GM12891 (cell line): ENCODE data around the gene NFATC4.
"Not testable (repeated sequence)": the region's sequence is repeated elsewhere in the genome, so short reads cannot be mapped to it uniquely, and the experiment has no call there.

Experiments
- DNase-seq: peaks from one replicate; pipeline ENCODE4 v3.0.0; 2011; ENCODE audit warnings: low spot score; ENCODE audit not compliant: insufficient read length
- FAIRE-seq: peaks from 2 replicates; lab custom pipeline; 2011; peaks lifted over from hg19 to GRCh38; lab: Jason Lieb, UNC
- PAX5 ChIP-seq: IDR thresholded peaks from 2 replicates; pipeline ENCODE4 v1.6.1; 2011; ENCODE audit warnings: low read length, moderate library complexity, mild to moderate bottlenecking; ENCODE audit not compliant: insufficient read depth, severe bottlenecking
- POLR2A ChIP-seq: IDR thresholded peaks from 2 replicates; pipeline ENCODE4 v1.6.1; 2011; ENCODE audit warnings: low read depth, low read length, control low read depth
- POLR2AphosphoS5 ChIP-seq: IDR thresholded peaks from 2 replicates; pipeline ENCODE4 v1.6.1; 2011; ENCODE audit warnings: low read depth, low read length, control low read depth
- POU2F2 ChIP-seq: IDR thresholded peaks from 2 replicates; pipeline ENCODE4 v1.6.1; 2011; ENCODE audit warnings: low read depth, mild to moderate bottlenecking, control low read depth, low read length, moderate library complexity
- SPI1 ChIP-seq: IDR thresholded peaks from 2 replicates; pipeline ENCODE4 v1.6.1; 2011; ENCODE audit warnings: low read depth, low read length, control low read depth
- TAF1 ChIP-seq: IDR thresholded peaks from 2 replicates; pipeline ENCODE4 v1.6.1; 2011; ENCODE audit warnings: low read depth, low read length, control low read depth

Gene NFATC4

DNA sequence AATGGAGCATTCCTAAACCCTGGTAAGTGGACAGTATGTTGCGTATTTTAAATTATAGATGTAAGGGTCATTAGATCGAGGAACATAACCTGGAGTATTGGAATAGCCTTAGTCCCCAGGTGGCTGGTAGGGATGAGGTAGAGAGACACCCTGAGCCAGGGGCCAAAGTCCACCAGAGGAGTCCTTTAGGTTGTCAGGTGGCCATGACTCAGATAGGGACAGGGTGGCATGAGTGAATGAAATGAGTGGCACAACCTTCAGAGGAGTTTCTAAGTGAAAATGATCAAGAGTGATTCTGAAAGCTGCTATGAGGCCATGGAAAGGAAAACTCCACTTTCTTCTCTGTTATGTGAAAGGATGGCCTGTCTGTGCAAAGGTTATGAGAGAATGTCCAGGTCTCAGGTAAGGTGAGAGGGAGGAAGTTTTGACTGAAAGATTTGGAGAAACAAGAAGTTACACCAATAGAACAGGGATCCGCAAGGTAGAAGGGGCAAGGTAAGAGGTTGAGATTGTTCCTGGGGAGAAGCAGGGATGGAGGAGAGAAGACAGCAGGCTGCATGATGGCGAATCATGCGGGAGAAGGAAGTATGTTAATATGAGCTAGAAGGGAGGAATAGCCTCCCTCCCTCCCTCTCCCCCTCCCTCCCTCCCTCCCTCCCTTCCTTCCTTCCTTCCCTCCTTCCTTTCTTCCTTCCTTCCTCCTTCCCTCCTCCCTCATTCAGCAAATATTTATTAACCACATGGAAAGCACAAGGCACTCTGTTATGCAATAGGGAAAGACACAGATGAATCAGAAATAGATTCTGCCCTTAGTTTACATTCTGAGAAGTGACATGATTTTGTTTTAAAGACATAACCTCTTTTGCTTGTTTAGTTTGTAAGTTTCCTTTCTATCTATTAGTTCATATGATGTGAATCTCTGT lies 14.2 kb upstream of the NFATC4 start:
- FAIRE-seq = no peak
- TF ChIP-seq POU2F2 (no peak), TAF1 (no peak), PAX5 (no peak), POLR2AphosphoS5 (no peak), SPI1 (no peak), POLR2A (no peak)
- DNase-seq = no peak

DNA sequence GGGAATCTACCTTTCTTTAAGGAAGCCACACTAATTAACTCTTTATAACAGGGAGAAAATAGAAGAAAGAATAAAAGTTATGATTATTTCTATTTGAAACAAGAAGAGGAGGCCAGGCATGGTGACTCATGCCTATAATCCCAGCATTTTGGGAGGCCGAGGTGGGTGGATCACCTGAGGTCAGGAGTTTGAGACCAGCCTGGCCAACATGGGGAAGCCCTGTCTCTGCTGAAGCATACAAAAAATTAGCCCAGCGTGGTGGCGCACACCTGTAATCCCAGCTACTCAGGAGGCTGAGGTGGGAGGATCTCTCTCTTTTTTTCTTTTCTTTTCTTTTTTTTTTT lies 13.5 kb upstream of the NFATC4 start:
- not testable (repeated sequence) for DNase-seq, FAIRE-seq

DNA sequence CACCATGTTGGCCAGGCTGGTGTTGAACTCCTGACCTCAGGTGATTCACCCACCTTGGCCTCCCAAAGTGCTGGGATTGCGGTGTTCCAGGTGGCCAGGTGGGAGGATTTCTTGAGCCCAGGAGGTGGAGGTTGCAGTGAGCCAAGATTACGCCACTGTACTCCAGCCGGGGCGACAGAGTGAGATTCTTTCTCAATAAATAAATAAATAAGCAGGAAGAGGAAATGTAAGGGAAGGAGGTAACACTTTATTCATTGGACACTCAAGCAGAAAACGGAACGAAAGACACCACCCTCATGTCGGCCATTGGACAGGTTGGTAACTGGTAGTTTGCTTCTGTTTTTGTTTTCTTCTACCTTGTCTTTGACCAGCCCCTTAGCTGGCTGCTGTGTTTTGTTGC lies 13.0 kb upstream of the NFATC4 start:
- DNase-seq (no peak), FAIRE-seq (no peak)
- no peak for TF ChIP-seq SPI1
- TF ChIP-seq PAX5 = no peak
- no peak for TF ChIP-seq POU2F2
- TF ChIP-seq TAF1 = no peak
- no peak for TF ChIP-seq POLR2A
- TF ChIP-seq POLR2AphosphoS5 = no peak

DNA sequence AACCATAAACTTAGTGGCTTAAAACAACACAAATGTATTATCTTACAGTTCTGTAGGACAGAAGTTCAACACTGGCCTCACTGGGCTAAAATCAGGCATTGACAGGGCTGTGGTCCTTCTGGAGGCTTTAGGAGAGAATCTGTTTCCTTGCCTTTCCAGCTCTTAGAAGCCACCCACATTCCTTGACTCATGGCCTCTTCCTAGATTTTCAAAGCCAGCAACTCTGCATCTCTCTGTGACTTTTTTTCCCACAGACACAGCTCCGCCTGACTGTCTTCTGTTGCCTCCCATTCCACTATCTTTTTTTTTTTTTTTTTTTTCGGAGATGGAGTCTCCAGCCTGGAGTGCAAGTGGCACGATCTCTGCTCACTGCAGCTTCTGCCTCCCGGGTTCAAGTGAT lies 11.8 kb upstream of the NFATC4 start:
- TF ChIP-seq POU2F2 (no peak), TAF1 (no peak), SPI1 (no peak), PAX5 (no peak), POLR2AphosphoS5 (no peak)
- DNase-seq (no peak), FAIRE-seq (no peak)

DNA sequence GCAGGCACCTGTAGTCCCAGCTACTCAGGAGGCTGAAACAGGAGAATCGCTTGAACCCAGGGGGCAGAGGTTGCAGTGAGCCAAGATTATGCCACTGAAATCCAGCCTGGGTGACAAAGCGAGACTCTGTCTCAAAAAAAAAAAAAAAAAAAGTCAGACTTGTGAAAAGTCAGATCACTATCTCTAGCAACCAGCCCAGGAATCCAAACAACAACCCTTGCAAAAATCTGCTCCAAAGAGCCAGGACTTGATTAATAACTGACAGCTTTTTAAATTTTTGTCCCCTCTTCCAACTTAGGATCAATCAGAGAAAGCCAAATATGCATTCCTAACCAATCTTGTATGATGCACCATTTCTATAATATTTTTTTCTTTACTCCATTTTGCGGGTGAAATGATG lies 7.7 kb upstream of the NFATC4 start:
- FAIRE-seq (no peak), DNase-seq (no peak)
- no peak for TF ChIP-seq POLR2AphosphoS5
- no peak for TF ChIP-seq SPI1
- no peak for TF ChIP-seq PAX5
- no peak for TF ChIP-seq POU2F2
- no peak for TF ChIP-seq TAF1
- TF ChIP-seq POLR2A = no peak

DNA sequence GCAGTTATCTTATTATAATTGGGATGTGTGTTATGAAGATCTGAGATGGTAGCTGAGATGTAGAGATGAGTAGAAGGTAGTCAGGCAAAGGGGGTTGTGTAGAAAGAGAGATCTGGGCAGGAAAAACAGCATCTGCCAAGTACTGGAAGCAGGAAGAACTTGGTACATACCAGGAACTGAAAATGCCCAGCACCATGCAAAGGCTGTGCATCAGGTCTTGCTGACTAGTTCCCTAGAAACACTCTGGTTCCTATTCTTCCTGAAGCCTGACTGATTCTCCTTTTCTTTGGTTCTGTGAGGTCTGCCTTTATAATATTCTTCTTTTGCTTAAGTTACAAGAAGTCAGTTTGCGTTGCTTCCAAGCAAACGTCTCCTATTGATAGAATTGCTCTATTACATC lies 6.7 kb upstream of the NFATC4 start:
- no peak for TF ChIP-seq SPI1
- no peak for TF ChIP-seq POLR2AphosphoS5
- no peak for TF ChIP-seq POLR2A
- TF ChIP-seq POU2F2 = no peak
- FAIRE-seq = no peak
- no peak for DNase-seq

DNA sequence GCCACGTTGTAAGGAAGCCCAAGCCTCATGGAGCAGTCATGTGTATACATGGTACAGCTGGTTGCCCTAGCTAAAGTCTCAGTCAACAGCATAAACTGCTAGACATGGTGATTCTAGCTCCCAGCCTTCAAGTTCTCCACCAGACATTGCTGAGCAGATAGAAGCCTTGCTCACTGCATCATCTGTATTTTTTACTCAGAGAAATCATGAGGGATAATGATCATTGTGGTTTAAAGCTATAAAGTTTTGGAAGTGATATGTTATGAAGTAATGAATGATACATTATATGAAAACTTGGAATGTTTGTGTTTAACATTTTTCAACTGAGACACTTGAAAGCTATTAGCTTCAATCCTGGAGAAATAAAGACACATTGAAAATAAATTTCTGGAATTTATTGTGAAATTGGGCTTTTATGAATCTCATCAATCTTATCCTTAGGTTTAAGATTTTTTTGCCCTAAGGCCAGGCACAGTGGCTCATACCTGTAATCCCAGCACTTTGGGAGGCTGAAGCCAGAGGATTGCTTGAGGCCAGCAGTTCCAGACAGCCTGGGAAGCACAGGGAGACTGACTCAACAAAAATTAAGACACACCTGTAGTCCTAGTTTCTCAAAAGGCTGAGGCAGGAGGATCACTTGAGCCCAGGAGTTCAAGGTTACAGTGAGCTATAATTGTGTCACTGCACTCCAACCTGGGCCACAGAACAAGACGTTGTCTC lies 5.6 kb upstream of the NFATC4 start:
- TF ChIP-seq POLR2AphosphoS5 = no peak
- DNase-seq (no peak), FAIRE-seq (no peak)

DNA sequence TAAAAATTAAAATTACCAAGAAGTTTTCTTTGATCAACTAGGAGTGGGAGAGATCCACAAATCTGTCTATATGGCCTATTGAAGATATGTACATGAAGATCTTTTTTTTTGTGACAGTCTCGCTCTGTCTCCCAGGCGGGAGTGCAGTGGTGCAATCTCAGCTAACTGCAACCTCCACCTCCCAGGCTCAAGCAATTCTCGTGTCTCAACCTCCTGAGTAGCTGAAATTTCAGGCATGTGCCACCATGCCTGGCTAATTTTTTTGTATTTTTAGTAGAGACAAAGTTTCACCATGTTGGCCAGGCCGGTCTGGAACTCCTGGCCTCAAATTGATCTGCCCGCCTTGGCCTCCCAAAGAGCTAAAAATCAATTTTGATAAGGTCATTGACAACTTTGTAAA lies 4.6 kb upstream of the NFATC4 start:
- DNase-seq (no peak), FAIRE-seq (no peak)
- TF ChIP-seq PAX5 (no peak), POLR2AphosphoS5 (no peak), POLR2A (no peak), TAF1 (no peak), SPI1 (no peak), POU2F2 (no peak)

DNA sequence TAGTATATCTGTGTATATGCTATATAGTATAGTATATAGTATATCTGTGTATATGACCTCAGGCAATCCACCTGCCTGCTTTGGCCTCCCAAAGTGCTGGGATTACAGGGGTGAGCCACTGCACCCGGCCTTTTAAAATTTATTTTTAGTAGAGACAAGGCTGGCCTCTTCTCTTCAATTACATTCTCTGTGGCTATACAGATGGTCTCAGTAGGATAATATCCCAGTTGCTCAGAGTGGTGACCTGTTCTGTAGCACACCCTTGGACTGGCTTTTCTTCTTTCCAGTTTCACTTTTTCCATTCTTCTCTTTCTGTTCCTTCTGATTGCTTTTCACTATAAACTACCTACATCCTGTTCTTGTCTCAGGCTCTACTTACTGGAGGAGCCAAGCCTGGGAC lies 3.1 kb upstream of the NFATC4 start:
- FAIRE-seq = no peak
- TF ChIP-seq TAF1 = no peak
- TF ChIP-seq POU2F2 = no peak
- no peak for TF ChIP-seq PAX5
- TF ChIP-seq POLR2AphosphoS5 = no peak
- TF ChIP-seq SPI1 = no peak
- no peak for TF ChIP-seq POLR2A

DNA sequence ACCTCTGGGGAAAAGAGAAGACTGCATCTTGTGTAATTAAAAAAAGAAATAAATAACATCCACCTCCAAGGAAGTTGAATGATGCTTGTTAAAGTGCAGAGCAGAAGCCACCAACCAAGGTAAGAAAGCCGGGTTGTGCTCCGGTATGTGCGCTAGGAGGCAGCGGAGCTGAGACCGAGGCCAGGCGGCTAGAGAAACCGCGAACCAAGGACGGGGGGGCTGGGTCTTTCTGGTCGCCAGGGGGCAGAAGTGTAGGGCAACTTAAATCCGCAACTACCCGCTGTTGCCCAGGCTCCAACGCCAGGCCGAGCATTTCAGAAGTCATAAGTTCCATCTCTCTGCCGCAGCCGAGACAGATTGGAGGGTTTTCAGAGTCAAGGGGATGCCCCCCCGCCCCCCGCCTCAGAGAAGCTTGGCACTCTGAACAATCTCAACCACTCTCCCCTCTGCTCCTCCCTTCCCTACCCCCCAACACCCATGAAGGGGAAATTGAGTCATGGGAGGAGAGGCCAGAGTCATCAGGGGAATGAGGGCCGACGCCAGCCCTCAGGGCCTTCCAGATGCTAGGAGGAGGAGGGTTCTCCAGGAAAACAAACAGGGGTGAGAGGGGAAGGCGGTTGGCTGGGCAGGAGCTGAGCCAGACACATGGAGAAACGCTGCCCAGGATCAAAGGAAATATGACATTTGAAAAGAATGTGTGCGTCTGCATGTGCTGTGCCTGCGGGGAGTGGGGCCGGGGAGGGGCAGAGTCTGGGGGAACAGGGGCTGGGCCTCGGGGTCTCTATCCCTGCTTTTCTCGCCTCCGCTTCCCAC lies 2.2 kb upstream of the NFATC4 start:
- DNase-seq (peak; percentile 45), FAIRE-seq (peak; percentile 93)
- TF ChIP-seq POU2F2 (peak; percentile 9; the same call in 1 of the 2 replicates), POLR2AphosphoS5 (no peak)

More for the DNA sequence above, 3.1 kb upstream of the NFATC4 start:
- DNase-seq = no peak
